H9 (cell line): Measurements from ENCODE around the gene RTP3. TPM values are rescaled to one million over a fixed set of nuclear protein-coding genes. Genes with fewer than 3 reads are reported as not detected.

Experiments used
- DNase-seq: peaks from one replicate; pipeline ENCODE4 v3.0.0-alpha.2; 2017
- H2AFZ ChIP-seq: one replicate; pipeline ENCODE4 v1.6.1; 2013; ENCODE audit warnings: mild to moderate bottlenecking, low read length, control low read depth, moderate library complexity
- H2AK5ac ChIP-seq: 2 replicates; pipeline ENCODE4 v1.6.1; 2013; ENCODE audit warnings: low read length, control low read depth, mixed read lengths; ENCODE audit not compliant: insufficient read length
- H2BK120ac ChIP-seq: one replicate; pipeline ENCODE4 v1.6.1; 2013; ENCODE audit warnings: low read depth, mild to moderate bottlenecking, low read length, control low read depth, inconsistent platforms; ENCODE audit not compliant: poor library complexity, severe bottlenecking
- H2BK12ac ChIP-seq: 2 replicates; pipeline ENCODE4 v1.6.1; 2013; ENCODE audit warnings: low read length, control low read depth, mixed read lengths, low read depth; ENCODE audit not compliant: insufficient read length
- H2BK15ac ChIP-seq: 2 replicates; pipeline ENCODE4 v1.6.1; 2013; ENCODE audit warnings: low read depth, low read length, control low read depth
- H2BK20ac ChIP-seq: one replicate; pipeline ENCODE4 v1.6.1; 2013; ENCODE audit warnings: low read depth, mild to moderate bottlenecking, low read length, control low read depth, inconsistent platforms; ENCODE audit not compliant: poor library complexity, severe bottlenecking
- H2BK5ac ChIP-seq: 2 replicates; pipeline ENCODE4 v1.6.1; 2013; ENCODE audit warnings: low read length, control low read depth, mixed read lengths; ENCODE audit not compliant: insufficient read length
- H3K14ac ChIP-seq: 2 replicates; pipeline ENCODE4 v1.6.1; 2013; ENCODE audit warnings: low read length, control low read depth; ENCODE audit not compliant: insufficient read depth
- H3K18ac ChIP-seq: 2 replicates; pipeline ENCODE4 v1.6.1; 2013; ENCODE audit warnings: low read depth, mild to moderate bottlenecking, mixed read lengths, low read length, control low read depth; ENCODE audit not compliant: insufficient read length
- H3K23ac ChIP-seq: 2 replicates; pipeline ENCODE4 v1.6.1; 2013; ENCODE audit warnings: low read length, control low read depth, mixed read lengths, low read depth; ENCODE audit not compliant: insufficient read length
- H3K23me2 ChIP-seq: 2 replicates; pipeline ENCODE4 v1.6.1; 2013; ENCODE audit warnings: low read depth, mild to moderate bottlenecking, mixed read lengths, low read length, control low read depth; ENCODE audit not compliant: insufficient read length, poor library complexity, severe bottlenecking
- H3K27ac ChIP-seq: 2 replicates; pipeline ENCODE4 v1.5.1; 2013; ENCODE audit warnings: low read length, control low read depth, mixed read lengths, low read depth; ENCODE audit not compliant: insufficient read length
- H3K27me3 ChIP-seq: 2 replicates; pipeline ENCODE4 v1.6.1; 2013; ENCODE audit warnings: low read length, control low read depth, inconsistent platforms; ENCODE audit not compliant: insufficient read depth
- H3K4ac ChIP-seq: 2 replicates; pipeline ENCODE4 v1.6.1; 2013; ENCODE audit warnings: low read depth, mild to moderate bottlenecking, control low read depth, inconsistent platforms, low read length, moderate library complexity
- H3K4me1 ChIP-seq: 2 replicates; pipeline ENCODE4 v1.6.1; 2013; ENCODE audit warnings: low read length, control low read depth, inconsistent platforms; ENCODE audit not compliant: insufficient read depth
- H3K4me2 ChIP-seq: 2 replicates; pipeline ENCODE4 v1.6.1; 2013; ENCODE audit warnings: low read length, control low read depth, mixed read lengths; ENCODE audit not compliant: insufficient read length, insufficient read depth
- H3K56ac ChIP-seq: 2 replicates; pipeline ENCODE4 v1.6.1; 2013; ENCODE audit warnings: low read depth, mild to moderate bottlenecking, mixed read lengths, low read length, control low read depth; ENCODE audit not compliant: insufficient read length
- H3K79me1 ChIP-seq: 2 replicates; pipeline ENCODE4 v1.6.1; 2013; ENCODE audit warnings: low read depth, mild to moderate bottlenecking, moderate library complexity, low read length, control low read depth, inconsistent platforms; ENCODE audit not compliant: insufficient read depth, poor library complexity, severe bottlenecking
- H3K79me2 ChIP-seq: 2 replicates; pipeline ENCODE4 v1.6.1; 2013; ENCODE audit warnings: low read length, control low read depth, inconsistent platforms; ENCODE audit not compliant: insufficient read depth
- H3K9ac ChIP-seq: 2 replicates; pipeline ENCODE4 v1.6.1; 2013; ENCODE audit warnings: low read length, control low read depth, mixed read lengths; ENCODE audit not compliant: insufficient read length; ENCODE audit errors: extremely low read depth
- H3K9me3 ChIP-seq: one replicate; pipeline ENCODE4 v1.6.1; 2013; ENCODE audit warnings: low read depth, low read length, inconsistent platforms; ENCODE audit not compliant: control insufficient read depth
- H3T11ph ChIP-seq: one replicate; pipeline ENCODE4 v1.6.1; 2013; ENCODE audit warnings: mild to moderate bottlenecking, low read length, control low read depth, inconsistent platforms
- H4K20me1 ChIP-seq: one replicate; pipeline ENCODE4 v1.6.1; 2013; ENCODE audit not compliant: control insufficient read depth, insufficient read length, insufficient read depth
- H4K5ac ChIP-seq: 2 replicates; pipeline ENCODE4 v1.6.1; 2013; ENCODE audit warnings: low read depth, mild to moderate bottlenecking, mixed read lengths, low read length, control low read depth; ENCODE audit not compliant: insufficient read length
- H4K8ac ChIP-seq: replicated peaks from 2 replicates; pipeline ENCODE4 v1.6.1; 2013; ENCODE audit warnings: low read length, control low read depth, mixed read lengths, low read depth; ENCODE audit not compliant: insufficient read length
- H4K91ac ChIP-seq: 2 replicates; pipeline ENCODE4 v1.6.1; 2013; ENCODE audit warnings: low read depth, mild to moderate bottlenecking, moderate library complexity, mixed read lengths, low read length, control low read depth; ENCODE audit not compliant: insufficient read length
- H3K27ac Mint-ChIP-seq, 3 experiments: 2 replicates in 2 of 3; 3 replicates in 1 of 3; pipeline ENCODE4 v1.8.0; 2020 to 2021; ENCODE audit warnings: mixed read lengths in 3 of 3, mild to moderate bottlenecking in 1 of 3, moderate library complexity in 1 of 3
- H3K27me3 Mint-ChIP-seq: 2 replicates; pipeline ENCODE4 v1.8.0; 2021; ENCODE audit warnings: low read depth, mild to moderate bottlenecking, moderate library complexity, mixed read lengths
- H3K36me3 Mint-ChIP-seq, 3 experiments: 2 replicates in 2 of 3; 3 replicates in 1 of 3; pipeline ENCODE4 v1.8.0; 2020 to 2021; ENCODE audit warnings: low read depth in 3 of 3, mixed read lengths in 3 of 3; ENCODE audit not compliant: insufficient read depth in 1 of 3
- H3K4me1 Mint-ChIP-seq, 2 experiments: 2 replicates each; pipeline ENCODE4 v1.8.0; 2020; ENCODE audit warnings: mixed read lengths in 2 of 2
- H3K4me3 Mint-ChIP-seq, 2 experiments: 2 replicates in 1 of 2; 3 replicates in 1 of 2; pipeline ENCODE4 v1.8.0; 2020 to 2021; ENCODE audit warnings: mild to moderate bottlenecking in 2 of 2, mixed read lengths in 2 of 2, moderate library complexity in 1 of 2
- H3K9me3 Mint-ChIP-seq, 2 experiments: 2 replicates in 1 of 2; 3 replicates in 1 of 2; pipeline ENCODE4 v1.8.0; 2020; ENCODE audit warnings: mild to moderate bottlenecking in 2 of 2, mixed read lengths in 2 of 2, moderate library complexity in 1 of 2
- CTCF ChIP-seq: fragments of 200-600 bp; sonication (generic); conservative IDR thresholded peaks from 3 replicates; pipeline ENCODE4 v1.8.0; 2021; ENCODE audit warnings: antibody characterized with exemption, mild to moderate bottlenecking
- WGBS: extraction: QIAGEN DNeasy Blood & Tissue Kit; methylation state at CpG from one replicate; pipeline ENCODE4 v1.1.7; 2013; ENCODE audit warnings: missing lambda C conversion rate, low lambda C conversion rate, mixed read lengths; ENCODE audit not compliant: insufficient read length; ENCODE audit errors: extremely low coverage; 5-methylcytosine and 5-hydroxymethylcytosine counted together
- total RNA-seq: library from RNA; stranded (reverse); gene quantifications from 2 replicates; pipeline ENCODE4 v1.2.1, GENCODE V29; 2021

Gene RTP3
- total RNA-seq, 1 experiment from 2014 or later = not detected

GRCh38 chr3:46480491-46481195, 17.1 kb upstream of the RTP3 start:
- H4K8ac ChIP-seq = no peak overlapping the region
- no peak overlapping the region for H2BK120ac ChIP-seq
- Mint-ChIP-seq H3K27ac (no peak overlapping the region), H3K4me1 (0 out of 4 replicates have a peak, but pooled peaks cover 0 to 2% of the 10 kb centered on the region in 2 experiments), H3K4me3 (no peak overlapping the region), H3K27me3 (peaks cover 5% of the 10 kb centered on the region), H3K36me3 (0 out of 7 replicates have a peak, but pooled peaks cover 0 to under 1% (median 0%) of the 10 kb centered on the region in 3 experiments), H3K9me3 (peaks cover 0 to 2% of the 10 kb centered on the region in 2 experiments; a peak in 2 of 5 replicates)
- no peak overlapping the region for H3T11ph ChIP-seq
- no peaks in the 10 kb centered on the region for H3K9me3 ChIP-seq
- no peak overlapping the region for H2BK12ac ChIP-seq
- no peak overlapping the region for H3K18ac ChIP-seq
- no peak overlapping the region for H3K4ac ChIP-seq
- no CpG with 5 or more reads among the region's 6 CpGs for WGBS
- H3K9ac ChIP-seq = no peak overlapping the region
- H3K23ac ChIP-seq = no peak overlapping the region
- no peaks in the 10 kb centered on the region for H3K23me2 ChIP-seq
- H2BK5ac ChIP-seq = no peak overlapping the region
- H4K91ac ChIP-seq = no peak overlapping the region
- H3K14ac ChIP-seq = no peak overlapping the region
- H4K20me1 ChIP-seq = no peaks in the 10 kb centered on the region
- H3K27ac ChIP-seq = no peak overlapping the region
- no peak overlapping the region for H3K56ac ChIP-seq
- H3K79me1 ChIP-seq = no peaks in the 10 kb centered on the region
- no peak for TF ChIP-seq CTCF
- no peak overlapping the region for H3K4me2 ChIP-seq
- no peak overlapping the region for H4K5ac ChIP-seq
- no peaks in the 10 kb centered on the region for H3K79me2 ChIP-seq
- no peak overlapping the region for H2BK15ac ChIP-seq
- no peaks in the 10 kb centered on the region for H3K27me3 ChIP-seq
- DNase-seq = no peak
- no peak overlapping the region for H2AK5ac ChIP-seq
- no peak overlapping the region for H2BK20ac ChIP-seq
- H3K4me1 ChIP-seq = no peaks in the 10 kb centered on the region
- H2AFZ ChIP-seq = no peak overlapping the region
